Measurements from ENCODE around the gene TRIM29. TPM values are rescaled to one million over a fixed set of nuclear protein-coding genes. Genes with fewer than 3 reads are reported as not detected.
A peak's percentile ranks its signal among the peaks of the same experiment; 100 is the strongest.

The TRIM29 gene
- total and polyA plus RNA-seq, 2 of the 13 experiments (the other 11 are each of a cell fraction or from before 2014, with no cell fraction given), result 0.86 TPM

DNA sequence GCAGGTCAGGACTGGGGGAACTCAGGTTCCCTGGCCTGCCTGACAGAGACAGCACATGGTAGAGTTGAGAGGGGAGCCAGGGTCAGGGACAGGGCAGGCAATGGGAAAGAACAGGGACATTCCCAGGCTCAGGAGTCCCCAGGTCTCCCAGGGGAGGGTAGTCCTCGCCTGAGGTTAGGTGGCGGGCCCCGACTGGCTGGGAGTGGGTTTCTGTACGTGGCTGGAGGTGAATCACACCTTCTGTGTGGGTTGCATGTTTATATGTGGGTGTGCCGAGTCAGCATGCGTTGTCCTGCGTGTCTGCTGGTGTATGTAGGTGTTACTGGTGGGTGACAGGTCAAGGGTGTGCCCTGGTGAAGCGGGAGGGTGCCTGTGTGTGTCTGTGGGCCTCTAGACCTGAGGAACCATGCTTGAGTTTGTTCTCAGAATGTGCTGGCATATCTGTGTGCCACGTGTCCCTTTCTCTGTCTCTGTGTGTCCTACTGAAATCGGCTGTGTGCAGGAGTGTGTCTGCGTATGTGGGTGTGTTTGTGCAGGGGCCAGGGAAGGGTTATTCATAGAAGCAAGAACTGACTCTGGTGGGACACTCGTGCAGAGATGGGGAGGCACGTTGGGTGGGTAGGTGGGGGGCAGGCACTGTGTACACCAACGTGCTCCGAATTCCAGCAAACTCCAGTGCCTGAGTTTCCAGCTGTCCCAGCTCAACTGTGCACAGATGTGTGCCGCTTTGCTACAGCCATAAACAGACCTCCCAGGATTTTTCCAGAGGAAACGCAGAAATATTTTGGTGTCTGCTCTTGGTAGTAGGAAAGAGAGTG, 49.1 kb upstream of the TRIM29 start (continued):
- TF ChIP-seq ERF (CRISPR knock-in tag; IDR thresholded peaks at IDR 0.05), result no peak
- TF ChIP-seq, protein P1, sequence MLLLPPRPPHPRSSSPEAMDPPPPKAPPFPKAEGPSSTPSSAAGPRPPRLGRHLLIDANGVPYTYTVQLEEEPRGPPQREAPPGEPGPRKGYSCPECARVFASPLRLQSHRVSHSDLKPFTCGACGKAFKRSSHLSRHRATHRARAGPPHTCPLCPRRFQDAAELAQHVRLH (CRISPR knock-in tag; IDR thresholded peaks at IDR 0.05; ENCODE audit: borderline replicate concordance, low read depth), result no peak
- TF ChIP-seq ZNF382 (CRISPR knock-in tag; IDR thresholded peaks at IDR 0.05; ENCODE audit: borderline replicate concordance), result no peak
- TF ChIP-seq YEATS4 (CRISPR knock-in tag; IDR thresholded peaks at IDR 0.05; ENCODE audit: borderline replicate concordance), result 0 out of 2 replicates have a peak, but pooled peaks have one; percentile 54
- TF ChIP-seq, protein P2, sequence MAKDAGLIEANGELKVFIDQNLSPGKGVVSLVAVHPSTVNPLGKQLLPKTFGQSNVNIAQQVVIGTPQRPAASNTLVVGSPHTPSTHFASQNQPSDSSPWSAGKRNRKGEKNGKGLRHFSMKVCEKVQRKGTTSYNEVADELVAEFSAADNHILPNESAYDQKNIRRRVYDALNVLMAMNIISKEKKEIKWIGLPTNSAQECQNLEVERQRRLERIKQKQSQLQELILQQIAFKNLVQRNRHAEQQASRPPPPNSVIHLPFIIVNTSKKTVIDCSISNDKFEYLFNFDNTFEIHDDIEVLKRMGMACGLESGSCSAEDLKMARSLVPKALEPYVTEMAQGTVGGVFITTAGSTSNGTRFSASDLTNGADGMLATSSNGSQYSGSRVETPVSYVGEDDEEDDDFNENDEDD (CRISPR knock-in tag; IDR thresholded peaks at IDR 0.05; ENCODE audit: borderline replicate concordance), result peak; percentile 11; the same call in 1 of the 2 replicates
- TF ChIP-seq, protein P3, sequence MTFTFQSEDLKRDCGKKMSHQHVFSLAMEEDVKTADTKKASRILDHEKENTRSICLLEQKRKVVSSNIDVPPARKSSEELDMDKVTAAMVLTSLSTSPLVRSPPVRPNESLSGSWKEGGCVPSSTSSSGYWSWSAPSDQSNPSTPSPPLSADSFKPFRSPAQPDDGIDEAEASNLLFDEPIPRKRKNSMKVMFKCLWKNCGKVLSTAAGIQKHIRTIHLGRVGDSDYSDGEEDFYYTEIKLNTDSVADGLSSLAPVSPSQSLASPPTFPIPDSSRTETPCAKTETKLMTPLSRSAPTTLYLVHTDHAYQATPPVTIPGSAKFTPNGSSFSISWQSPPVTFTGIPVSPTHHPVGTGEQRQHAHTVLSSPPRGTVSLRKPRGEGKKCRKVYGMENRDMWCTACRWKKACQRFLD (CRISPR knock-in tag; IDR thresholded peaks at IDR 0.05; ENCODE audit: borderline replicate concordance), result 0 out of 2 replicates have a peak, but pooled peaks have one; percentile 21
- TF ChIP-seq CEBPG (CRISPR knock-in tag; IDR thresholded peaks at IDR 0.05), result no peak
- TF ChIP-seq HOXA5 (CRISPR knock-in tag; IDR thresholded peaks at IDR 0.05), result no peak
- TF ChIP-seq DMAP1 (CRISPR knock-in tag; IDR thresholded peaks at IDR 0.05), result peak; percentile 44; the same call in 1 of the 2 replicates
- TF ChIP-seq ZNF10 (CRISPR knock-in tag; IDR thresholded peaks at IDR 0.05; ENCODE audit: borderline replicate concordance, low read depth), result no peak
- TF ChIP-seq IRX3 (CRISPR knock-in tag; IDR thresholded peaks at IDR 0.05; ENCODE audit: borderline replicate concordance, low read depth), result no peak
- TF ChIP-seq, protein P4, sequence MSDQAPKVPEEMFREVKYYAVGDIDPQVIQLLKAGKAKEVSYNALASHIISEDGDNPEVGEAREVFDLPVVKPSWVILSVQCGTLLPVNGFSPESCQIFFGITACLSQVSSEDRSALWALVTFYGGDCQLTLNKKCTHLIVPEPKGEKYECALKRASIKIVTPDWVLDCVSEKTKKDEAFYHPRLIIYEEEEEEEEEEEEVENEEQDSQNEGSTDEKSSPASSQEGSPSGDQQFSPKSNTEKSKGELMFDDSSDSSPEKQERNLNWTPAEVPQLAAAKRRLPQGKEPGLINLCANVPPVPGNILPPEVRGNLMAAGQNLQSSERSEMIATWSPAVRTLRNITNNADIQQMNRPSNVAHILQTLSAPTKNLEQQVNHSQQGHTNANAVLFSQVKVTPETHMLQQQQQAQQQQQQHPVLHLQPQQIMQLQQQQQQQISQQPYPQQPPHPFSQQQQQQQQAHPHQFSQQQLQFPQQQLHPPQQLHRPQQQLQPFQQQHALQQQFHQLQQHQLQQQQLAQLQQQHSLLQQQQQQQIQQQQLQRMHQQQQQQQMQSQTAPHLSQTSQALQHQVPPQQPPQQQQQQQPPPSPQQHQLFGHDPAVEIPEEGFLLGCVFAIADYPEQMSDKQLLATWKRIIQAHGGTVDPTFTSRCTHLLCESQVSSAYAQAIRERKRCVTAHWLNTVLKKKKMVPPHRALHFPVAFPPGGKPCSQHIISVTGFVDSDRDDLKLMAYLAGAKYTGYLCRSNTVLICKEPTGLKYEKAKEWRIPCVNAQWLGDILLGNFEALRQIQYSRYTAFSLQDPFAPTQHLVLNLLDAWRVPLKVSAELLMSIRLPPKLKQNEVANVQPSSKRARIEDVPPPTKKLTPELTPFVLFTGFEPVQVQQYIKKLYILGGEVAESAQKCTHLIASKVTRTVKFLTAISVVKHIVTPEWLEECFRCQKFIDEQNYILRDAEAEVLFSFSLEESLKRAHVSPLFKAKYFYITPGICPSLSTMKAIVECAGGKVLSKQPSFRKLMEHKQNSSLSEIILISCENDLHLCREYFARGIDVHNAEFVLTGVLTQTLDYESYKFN (CRISPR knock-in tag; conservative IDR thresholded peaks at IDR 0.05), result peak; percentile 43; the same call in 1 of the 2 replicates
- peak; percentile 83 for TF ChIP-seq ZNF407 (CRISPR knock-in tag; IDR thresholded peaks at IDR 0.05; ENCODE audit: not compliant biosample characterization)

Data from HepG2 (cell line).